Peyer's patch (tissue), 4 donors: ENCODE results near the gene ARMS2.

Experiments
- POLR2A ChIP-seq, 2 donors: fragments of 450-650 bp; IDR thresholded peaks; one replicate each; pipeline ENCODE4 v1.5.1; 2017; ENCODE audit warnings: antibody characterized with exemption in 2 of 2, mild to moderate bottlenecking in 2 of 2, moderate library complexity in 2 of 2
- TF ChIP-seq, protein P1 (sequence below), 6 experiments: fragments of 450-650 bp in 4 of 6; fragments of 200-600 bp in 2 of 6; sonication (generic) in 1 of 6; IDR thresholded peaks; one replicate each; pipeline ENCODE4 v1.5.1; 2017 to 2019; ENCODE audit warnings: antibody characterized with exemption in 6 of 6, mild to moderate bottlenecking in 3 of 6, moderate library complexity in 1 of 6

GRCh38 chr10:122461729-122462532, 7.5 kb downstream of the ARMS2 start:
- TF ChIP-seq, protein P1, sequence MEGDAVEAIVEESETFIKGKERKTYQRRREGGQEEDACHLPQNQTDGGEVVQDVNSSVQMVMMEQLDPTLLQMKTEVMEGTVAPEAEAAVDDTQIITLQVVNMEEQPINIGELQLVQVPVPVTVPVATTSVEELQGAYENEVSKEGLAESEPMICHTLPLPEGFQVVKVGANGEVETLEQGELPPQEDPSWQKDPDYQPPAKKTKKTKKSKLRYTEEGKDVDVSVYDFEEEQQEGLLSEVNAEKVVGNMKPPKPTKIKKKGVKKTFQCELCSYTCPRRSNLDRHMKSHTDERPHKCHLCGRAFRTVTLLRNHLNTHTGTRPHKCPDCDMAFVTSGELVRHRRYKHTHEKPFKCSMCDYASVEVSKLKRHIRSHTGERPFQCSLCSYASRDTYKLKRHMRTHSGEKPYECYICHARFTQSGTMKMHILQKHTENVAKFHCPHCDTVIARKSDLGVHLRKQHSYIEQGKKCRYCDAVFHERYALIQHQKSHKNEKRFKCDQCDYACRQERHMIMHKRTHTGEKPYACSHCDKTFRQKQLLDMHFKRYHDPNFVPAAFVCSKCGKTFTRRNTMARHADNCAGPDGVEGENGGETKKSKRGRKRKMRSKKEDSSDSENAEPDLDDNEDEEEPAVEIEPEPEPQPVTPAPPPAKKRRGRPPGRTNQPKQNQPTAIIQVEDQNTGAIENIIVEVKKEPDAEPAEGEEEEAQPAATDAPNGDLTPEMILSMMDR (IDR thresholded peaks at IDR 0.05) = no peak
- no peak for TF ChIP-seq POLR2A (IDR thresholded peaks at IDR 0.05)
